Naive thymus-derived CD4-positive, alpha-beta T cell (primary cell): Measurements from ENCODE around the gene BTBD2. TPM values are rescaled to one million over a fixed set of nuclear protein-coding genes. Genes with fewer than 3 reads are reported as not detected.
A peak's percentile ranks its signal among the peaks of the same experiment; 100 is the strongest.

Experiments used
- ATAC-seq: fragments of 150-1000 bp; cut with Tn5 transposase; 2 replicates; pipeline ENCODE4 v1.10.0; 2021; ENCODE audit warnings: mild to moderate bottlenecking, moderate library complexity
- CTCF ChIA-PET: fragments of 350-600 bp; sonication (Branson Sonifier 250); formaldehyde crosslinking; loops from one replicate; lab custom pipeline; 2021; ENCODE audit warnings: antibody characterized with exemption; lab: Charles Lee
- POLR2A ChIA-PET: fragments of 350-600 bp; sonication (Branson Sonifier 250); formaldehyde crosslinking; loops from one replicate; lab custom pipeline; 2021; ENCODE audit warnings: antibody characterized with exemption, inconsistent platforms; lab: Charles Lee
- DNase-seq, 9 donors: peaks; one replicate each; pipeline versions ENCODE4 v3.0.0 to v3.0.0-alpha.2; 2020 to 2022; ENCODE audit warnings: mixed read lengths in 1 of 9
- H3K27ac ChIP-seq: one replicate; pipeline ENCODE4 v1.7.0; 2013; ENCODE audit warnings: mild to moderate bottlenecking, low read depth, low read length, moderate library complexity
- H3K27me3 ChIP-seq, 2 donors: one replicate each; pipeline ENCODE4 v1.7.0; 2013; ENCODE audit warnings: low read length in 2 of 2, mild to moderate bottlenecking in 2 of 2, moderate library complexity in 2 of 2; ENCODE audit not compliant: control insufficient read depth in 2 of 2, insufficient read depth in 2 of 2
- H3K36me3 ChIP-seq, 3 experiments: 1 replicate in 2 of 3; 2 replicates in 1 of 3; pipeline ENCODE4 v1.7.0; 2013; ENCODE audit warnings: low read length in 3 of 3, mild to moderate bottlenecking in 3 of 3, moderate library complexity in 1 of 3; ENCODE audit not compliant: insufficient read depth in 3 of 3, control insufficient read depth in 2 of 3
- H3K4me1 ChIP-seq, 2 donors: one replicate each; pipeline ENCODE4 v1.7.0; 2013; ENCODE audit warnings: low read length in 2 of 2, mild to moderate bottlenecking in 2 of 2, moderate library complexity in 1 of 2; ENCODE audit not compliant: control insufficient read depth in 2 of 2, insufficient read depth in 2 of 2
- H3K4me3 ChIP-seq: 2 replicates; pipeline ENCODE4 v1.7.0; 2013; ENCODE audit warnings: mild to moderate bottlenecking, low read length
- H3K9me3 ChIP-seq, 3 experiments: 1 replicate in 2 of 3; 2 replicates in 1 of 3; pipeline ENCODE4 v1.7.0; 2013; ENCODE audit warnings: low read length in 3 of 3; ENCODE audit not compliant: control insufficient read depth in 2 of 3
- H3K27ac Mint-ChIP-seq, 9 donors: one replicate each; pipeline ENCODE4 v1.8.0; 2020 to 2022; ENCODE audit warnings: mixed read lengths in 9 of 9, mild to moderate bottlenecking in 8 of 9, moderate library complexity in 5 of 9, inconsistent platforms in 2 of 9
- H3K27me3 Mint-ChIP-seq, 5 donors: one replicate each; pipeline ENCODE4 v1.8.0; 2021 to 2022; ENCODE audit warnings: mixed read lengths in 5 of 5, mild to moderate bottlenecking in 1 of 5
- H3K36me3 Mint-ChIP-seq, 5 donors: one replicate each; pipeline ENCODE4 v1.8.0; 2020 to 2022; ENCODE audit warnings: mixed read lengths in 5 of 5, mild to moderate bottlenecking in 3 of 5, inconsistent platforms in 1 of 5
- H3K4me1 Mint-ChIP-seq, 7 donors: one replicate each; pipeline ENCODE4 v1.8.0; 2020 to 2022; ENCODE audit warnings: mixed read lengths in 7 of 7, mild to moderate bottlenecking in 3 of 7, inconsistent platforms in 1 of 7
- H3K4me3 Mint-ChIP-seq, 10 donors: one replicate each; pipeline ENCODE4 v1.8.0; 2020 to 2022; ENCODE audit warnings: mild to moderate bottlenecking in 10 of 10, mixed read lengths in 10 of 10, moderate library complexity in 6 of 10, inconsistent platforms in 2 of 10
- H3K9me3 Mint-ChIP-seq, 11 donors: one replicate each; pipeline ENCODE4 v1.8.0; 2020 to 2022; ENCODE audit warnings: mixed read lengths in 11 of 11, mild to moderate bottlenecking in 4 of 11, inconsistent platforms in 1 of 11, moderate library complexity in 1 of 11
- intact Hi-C, 2 donors: fragments of 100-400 bp; cut with micrococcal nuclease; formaldehyde crosslinking; loops; one replicate each; pipeline ENCODE4 v1.15.1; 2023
- polyA plus RNA-seq, 2 donors: library from polyadenylated mRNA; unstranded; fragments of 300-500 nt; fragmentation: Illumina TruSeq; gene quantifications; one replicate each; pipeline ENCODE4 v1.2.3, GENCODE V29; 2021
- total RNA-seq, 6 experiments: library from RNA in 5 of 6; stranded (reverse) in 5 of 6; gene quantifications; 1 replicate in 5 of 6; 2 replicates in 1 of 6; pipeline ENCODE4 v1.2.3 and lab custom pipeline; 2021 to 2026

BTBD2 gene
- total and polyA plus RNA-seq, 7 experiments from 2014 or later = 5.2 to 70.8 (median 62.5) TPM

- Histone ChIP-seq H3K27me3 (no peaks in the 10 kb centered on the region), H3K4me3 (no peak overlapping the region), H3K36me3 (peaks cover 0 to 47% (median 0%) of the 10 kb centered on the region in 3 experiments), H3K4me1 (no peaks in the 10 kb centered on the region), H3K9me3 (no peaks in the 10 kb centered on the region), H3K27ac (no peak overlapping the region)
- Mint-ChIP-seq H3K4me1 (peaks cover 0 to 8% (median 7%) of the 10 kb centered on the region in 7 donors), H3K9me3 (no peaks in the 10 kb centered on the region), H3K4me3 (no peak overlapping the region), H3K27ac (no peak overlapping the region), H3K27me3 (no peaks in the 10 kb centered on the region), H3K36me3 (peaks cover 3 to 22% (median 22%) of the 10 kb centered on the region in 5 donors)
- intact Hi-C loops = no loop called here
- ChIA-PET CTCF (no interaction called here), POLR2A (no interaction called here)
- no peak for DNase-seq
- ATAC-seq = no peak
These were observed 15.5 kb downstream of the BTBD2 start for GRCh38 chr19:1999856-2000515.

GRCh38 chr19:1998712-1999708 is 16.5 kb downstream of the BTBD2 start:
- intact Hi-C loops = no loop called here
- ChIA-PET CTCF (no interaction called here), POLR2A (no interaction called here)
- DNase-seq (no peak), ATAC-seq (no peak)
- Histone ChIP-seq H3K27ac (no peak overlapping the region), H3K4me1 (no peaks in the 10 kb centered on the region), H3K27me3 (no peaks in the 10 kb centered on the region), H3K4me3 (no peak overlapping the region), H3K36me3 (peaks cover 0 to 46% (median 0%) of the 10 kb centered on the region in 3 experiments), H3K9me3 (no peaks in the 10 kb centered on the region)
- Mint-ChIP-seq H3K4me1 (peaks cover 0 to 8% (median 7%) of the 10 kb centered on the region in 7 donors), H3K27ac (peak overlapping the region in 1 of 9 donors; percentile 65), H3K4me3 (peak overlapping the region in 2 of 10 donors; percentile 19 to 27), H3K9me3 (no peaks in the 10 kb centered on the region), H3K27me3 (no peaks in the 10 kb centered on the region), H3K36me3 (peaks cover 3 to 24% (median 20%) of the 10 kb centered on the region in 5 donors)

- DNase-seq = no peak
- POLR2A ChIA-PET = interaction anchor here (0.6 kb wide), 1 partner anchor 87 kb away, joined by 3 read pairs; no protein-coding TSS in a partner anchor
- Mint-ChIP-seq H3K27me3 (no peaks in the 10 kb centered on the region), H3K4me3 (no peak overlapping the region), H3K36me3 (peaks cover 3 to 24% (median 14%) of the 10 kb centered on the region in 5 donors), H3K9me3 (peaks cover 0 to 2% (median 0%) of the 10 kb centered on the region in 11 donors), H3K4me1 (peaks cover 0 to 8% (median 7%) of the 10 kb centered on the region in 7 donors), H3K27ac (peak overlapping the region in 2 of 9 donors; percentile 13 to 41)
- Histone ChIP-seq H3K36me3 (peaks cover 0 to 44% (median 0%) of the 10 kb centered on the region in 3 experiments), H3K4me3 (no peak overlapping the region), H3K9me3 (no peaks in the 10 kb centered on the region), H3K4me1 (no peaks in the 10 kb centered on the region), H3K27me3 (no peaks in the 10 kb centered on the region), H3K27ac (no peak overlapping the region)
- ATAC-seq = no peak
- intact Hi-C loops = no loop called here
- CTCF ChIA-PET = interaction anchor here (0.6 kb wide), 1 partner anchor 32 kb away, joined by 3 read pairs; no protein-coding TSS in a partner anchor
These were observed 17.9 kb downstream of the BTBD2 start for GRCh38 chr19:1997353-1998233.

- no peak overlapping the region for H3K4me3 ChIP-seq
- no peaks in the 10 kb centered on the region for H3K4me1 ChIP-seq
- Mint-ChIP-seq H3K4me1 (peaks cover 0 to 4% (median 0%) of the 10 kb centered on the region in 7 donors), H3K27ac (no peak overlapping the region), H3K9me3 (peaks cover 0 to 2% (median 0%) of the 10 kb centered on the region in 11 donors), H3K4me3 (no peak overlapping the region), H3K27me3 (no peaks in the 10 kb centered on the region), H3K36me3 (peaks cover 2 to 18% (median 7%) of the 10 kb centered on the region in 5 donors)
- H3K27me3 ChIP-seq = no peaks in the 10 kb centered on the region
- ChIA-PET POLR2A (interaction anchor here (1.2 kb wide), 1 partner anchor 117 kb away, joined by 3 read pairs; no protein-coding TSS in a partner anchor), CTCF (no interaction called here)
- H3K9me3 ChIP-seq = no peaks in the 10 kb centered on the region
- peaks cover 0 to 62% (median 0%) of the 10 kb centered on the region in 3 experiments for H3K36me3 ChIP-seq
- no peak overlapping the region for H3K27ac ChIP-seq
- intact Hi-C loops = no loop called here
- ATAC-seq = no peak
- no peak for DNase-seq
These were observed 22.7 kb downstream of the BTBD2 start for GRCh38 chr19:1992759-1993260.

GRCh38 chr19:1991018-1991913 is 24.2 kb downstream of the BTBD2 start:
- H3K27ac ChIP-seq = no peak overlapping the region
- Mint-ChIP-seq H3K36me3 (peaks cover 0 to 12% (median 4%) of the 10 kb centered on the region in 5 donors), H3K9me3 (peaks cover 0 to 2% (median 0%) of the 10 kb centered on the region in 11 donors), H3K27ac (peak overlapping the region in 2 of 9 donors; percentile 67 to 79), H3K4me1 (no peaks in the 10 kb centered on the region), H3K27me3 (no peaks in the 10 kb centered on the region), H3K4me3 (no peak overlapping the region)
- no peaks in the 10 kb centered on the region for H3K27me3 ChIP-seq
- H3K36me3 ChIP-seq = peaks cover 0 to 64% (median 0%) of the 10 kb centered on the region in 3 experiments
- POLR2A ChIA-PET = interaction anchor here (1.2 kb wide), 1 partner anchor 115 kb away, joined by 3 read pairs; no protein-coding TSS in a partner anchor
- H3K9me3 ChIP-seq = no peaks in the 10 kb centered on the region
- CTCF ChIA-PET = interaction anchor here (0.6 to 0.7 kb wide), 2 partner anchors 47 to 93 kb away, joined by 3 to 5 read pairs; no protein-coding TSS in a partner anchor
- DNase-seq (no peak), ATAC-seq (no peak)
- H3K4me1 ChIP-seq = no peaks in the 10 kb centered on the region
- intact Hi-C loops = no loop called here
- no peak overlapping the region for H3K4me3 ChIP-seq
